ENCODE results near the gene IQSEC3.
A peak's percentile ranks its signal among the peaks of the same experiment; 100 is the strongest.

The IQSEC3 gene

GRCh38 chr12:148676-149416 lies 82.3 kb downstream of the IQSEC3 start:
- H4K20me1 ChIP-seq (ENCODE audit: insufficient read depth), result no peaks in the 10 kb centered on the region
- no peak overlapping the region for H3K4me2 ChIP-seq
- no peak overlapping the region for H2AFZ ChIP-seq (ENCODE audit: low read depth)
- no peak for TF ChIP-seq CTCF (conservative IDR thresholded peaks at IDR 0.05; ENCODE audit: low read depth, low read length)
- H3K27me3 ChIP-seq (ENCODE audit: insufficient read depth, low read depth), result peaks cover 4% of the 10 kb centered on the region; the same call in 1 of the 2 replicates
- no peak overlapping the region for H3K27ac ChIP-seq
- H3K36me3 ChIP-seq (ENCODE audit: insufficient read depth), result no peaks in the 10 kb centered on the region
- no peaks in the 10 kb centered on the region for H3K79me2 ChIP-seq (ENCODE audit: insufficient read depth, low read depth)
- H3K9ac ChIP-seq, result no peak overlapping the region
- H3K4me1 ChIP-seq (ENCODE audit: low read depth, poor library complexity, severe bottlenecking), result no peaks in the 10 kb centered on the region
- H3K4me3 ChIP-seq (IDR thresholded peaks at IDR 0.05; ENCODE audit: insufficient read depth, low read depth, low read length), result no peak overlapping the region

GRCh38 chr12:151579-151978 lies 85.0 kb downstream of the IQSEC3 start:
- H3K9ac ChIP-seq, result no peak overlapping the region
- TF ChIP-seq CTCF (conservative IDR thresholded peaks at IDR 0.05; ENCODE audit: low read depth, low read length), result no peak
- H3K79me2 ChIP-seq (ENCODE audit: insufficient read depth, low read depth), result no peaks in the 10 kb centered on the region
- H3K36me3 ChIP-seq (ENCODE audit: insufficient read depth), result no peaks in the 10 kb centered on the region
- H3K27me3 ChIP-seq (ENCODE audit: insufficient read depth, low read depth), result peaks cover 4% of the 10 kb centered on the region; the same call in 1 of the 2 replicates
- no peak overlapping the region for H2AFZ ChIP-seq (ENCODE audit: low read depth)
- H3K27ac ChIP-seq, result no peak overlapping the region
- H3K4me1 ChIP-seq (ENCODE audit: low read depth, poor library complexity, severe bottlenecking), result no peaks in the 10 kb centered on the region
- H3K4me2 ChIP-seq, result no peak overlapping the region
- no peak overlapping the region for H3K4me3 ChIP-seq (IDR thresholded peaks at IDR 0.05; ENCODE audit: insufficient read depth, low read depth, low read length)
- H4K20me1 ChIP-seq (ENCODE audit: insufficient read depth), result no peaks in the 10 kb centered on the region

GRCh38 chr12:152440-152839 lies 85.9 kb downstream of the IQSEC3 start:
- H2AFZ ChIP-seq (ENCODE audit: low read depth), result no peak overlapping the region
- H3K79me2 ChIP-seq (ENCODE audit: insufficient read depth, low read depth), result no peaks in the 10 kb centered on the region
- no peak overlapping the region for H3K9ac ChIP-seq
- H3K4me2 ChIP-seq, result no peak overlapping the region
- no peaks in the 10 kb centered on the region for H4K20me1 ChIP-seq (ENCODE audit: insufficient read depth)
- H3K27me3 ChIP-seq (ENCODE audit: insufficient read depth, low read depth), result peaks cover 4% of the 10 kb centered on the region; the same call in 1 of the 2 replicates
- H3K4me3 ChIP-seq (IDR thresholded peaks at IDR 0.05; ENCODE audit: insufficient read depth, low read depth, low read length), result no peak overlapping the region
- no peaks in the 10 kb centered on the region for H3K36me3 ChIP-seq (ENCODE audit: insufficient read depth)
- no peaks in the 10 kb centered on the region for H3K4me1 ChIP-seq (ENCODE audit: low read depth, poor library complexity, severe bottlenecking)
- TF ChIP-seq CTCF (conservative IDR thresholded peaks at IDR 0.05; ENCODE audit: low read depth, low read length), result no peak
- H3K27ac ChIP-seq, result no peak overlapping the region

- no peak overlapping the region for H3K9ac ChIP-seq
- H3K27me3 ChIP-seq (ENCODE audit: insufficient read depth, low read depth), result peaks cover under 1% of the 10 kb centered on the region; the same call in 1 of the 2 replicates
- H3K36me3 ChIP-seq (ENCODE audit: insufficient read depth), result no peaks in the 10 kb centered on the region
- no peak overlapping the region for H2AFZ ChIP-seq (ENCODE audit: low read depth)
- H3K27ac ChIP-seq, result no peak overlapping the region
- H3K4me1 ChIP-seq (ENCODE audit: low read depth, poor library complexity, severe bottlenecking), result no peaks in the 10 kb centered on the region
- H3K4me2 ChIP-seq, result no peak overlapping the region
- no peaks in the 10 kb centered on the region for H3K79me2 ChIP-seq (ENCODE audit: insufficient read depth, low read depth)
- no peaks in the 10 kb centered on the region for H4K20me1 ChIP-seq (ENCODE audit: insufficient read depth)
- no peak overlapping the region for H3K4me3 ChIP-seq (IDR thresholded peaks at IDR 0.05; ENCODE audit: insufficient read depth, low read depth, low read length)
- peak; percentile 75 for TF ChIP-seq CTCF (conservative IDR thresholded peaks at IDR 0.05; ENCODE audit: low read depth, low read length)
Measured at GRCh38 chr12:153080-153746, 86.6 kb downstream of the IQSEC3 start.
